ENCODE measurements around the gene SLC25A12. TPM values are rescaled to one million over a fixed set of nuclear protein-coding genes. Genes with fewer than 3 reads are reported as not detected.

The SLC25A12 gene
- total and polyA plus RNA-seq, 2 of the 13 experiments (the other 11 are each of a cell fraction or from before 2014, with no cell fraction given), result 8.1 to 15.9 TPM

DNA sequence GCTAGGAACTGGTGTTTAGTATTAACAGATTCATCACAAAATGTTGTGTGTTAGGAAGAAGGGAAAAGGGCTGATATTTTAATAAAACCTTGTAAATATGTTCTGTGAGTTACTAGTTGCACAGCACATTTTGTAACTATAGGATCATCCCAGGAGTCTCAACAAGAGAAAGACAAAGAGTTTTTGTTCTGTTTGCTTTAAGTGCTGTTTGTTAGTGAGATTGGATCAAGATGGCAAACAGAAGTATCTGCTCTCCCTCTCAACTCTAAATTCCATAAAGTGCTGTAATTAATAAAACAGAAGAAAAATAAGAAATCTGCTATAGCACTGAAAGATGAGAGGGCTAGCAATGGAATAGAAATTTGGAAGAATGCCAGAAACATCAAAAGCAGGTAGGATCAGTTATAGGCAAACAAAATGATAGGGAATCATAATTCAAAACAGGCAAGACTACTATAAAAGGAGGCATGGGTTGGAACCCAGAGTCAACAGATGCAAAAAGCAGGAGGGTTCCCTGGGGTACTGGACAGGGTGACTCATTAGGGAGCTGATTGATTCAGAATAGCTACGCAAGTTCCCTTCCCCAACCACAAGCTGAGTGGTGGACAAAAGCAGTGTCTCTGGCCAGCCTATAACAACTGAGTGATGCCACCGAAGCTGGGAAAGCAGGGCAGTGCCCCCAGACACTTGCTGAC, 131.0 kb downstream of the SLC25A12 start (continued):
- TF ChIP-seq ZBTB7B (CRISPR knock-in tag; IDR thresholded peaks at IDR 0.05) (no peak), FOSL1 (CRISPR knock-in tag; IDR thresholded peaks at IDR 0.05; ENCODE audit: borderline replicate concordance) (no peak), CC2D1A (CRISPR knock-in tag; IDR thresholded peaks at IDR 0.05) (no peak), ZNF782 (CRISPR knock-in tag; IDR thresholded peaks at IDR 0.05; ENCODE audit: borderline replicate concordance) (no peak), RARA (CRISPR knock-in tag; IDR thresholded peaks at IDR 0.05) (no peak), ZNF878 (CRISPR knock-in tag; IDR thresholded peaks at IDR 0.05) (no peak), PAX8 (CRISPR knock-in tag; IDR thresholded peaks at IDR 0.05; ENCODE audit: borderline replicate concordance) (no peak), ZFP36L2 (CRISPR knock-in tag; IDR thresholded peaks at IDR 0.05) (no peak)
- TF ChIP-seq, protein P1, sequence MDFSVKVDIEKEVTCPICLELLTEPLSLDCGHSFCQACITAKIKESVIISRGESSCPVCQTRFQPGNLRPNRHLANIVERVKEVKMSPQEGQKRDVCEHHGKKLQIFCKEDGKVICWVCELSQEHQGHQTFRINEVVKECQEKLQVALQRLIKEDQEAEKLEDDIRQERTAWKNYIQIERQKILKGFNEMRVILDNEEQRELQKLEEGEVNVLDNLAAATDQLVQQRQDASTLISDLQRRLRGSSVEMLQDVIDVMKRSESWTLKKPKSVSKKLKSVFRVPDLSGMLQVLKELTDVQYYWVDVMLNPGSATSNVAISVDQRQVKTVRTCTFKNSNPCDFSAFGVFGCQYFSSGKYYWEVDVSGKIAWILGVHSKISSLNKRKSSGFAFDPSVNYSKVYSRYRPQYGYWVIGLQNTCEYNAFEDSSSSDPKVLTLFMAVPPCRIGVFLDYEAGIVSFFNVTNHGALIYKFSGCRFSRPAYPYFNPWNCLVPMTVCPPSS (IDR thresholded peaks at IDR 0.05), result no peak
- TF ChIP-seq, protein P2, sequence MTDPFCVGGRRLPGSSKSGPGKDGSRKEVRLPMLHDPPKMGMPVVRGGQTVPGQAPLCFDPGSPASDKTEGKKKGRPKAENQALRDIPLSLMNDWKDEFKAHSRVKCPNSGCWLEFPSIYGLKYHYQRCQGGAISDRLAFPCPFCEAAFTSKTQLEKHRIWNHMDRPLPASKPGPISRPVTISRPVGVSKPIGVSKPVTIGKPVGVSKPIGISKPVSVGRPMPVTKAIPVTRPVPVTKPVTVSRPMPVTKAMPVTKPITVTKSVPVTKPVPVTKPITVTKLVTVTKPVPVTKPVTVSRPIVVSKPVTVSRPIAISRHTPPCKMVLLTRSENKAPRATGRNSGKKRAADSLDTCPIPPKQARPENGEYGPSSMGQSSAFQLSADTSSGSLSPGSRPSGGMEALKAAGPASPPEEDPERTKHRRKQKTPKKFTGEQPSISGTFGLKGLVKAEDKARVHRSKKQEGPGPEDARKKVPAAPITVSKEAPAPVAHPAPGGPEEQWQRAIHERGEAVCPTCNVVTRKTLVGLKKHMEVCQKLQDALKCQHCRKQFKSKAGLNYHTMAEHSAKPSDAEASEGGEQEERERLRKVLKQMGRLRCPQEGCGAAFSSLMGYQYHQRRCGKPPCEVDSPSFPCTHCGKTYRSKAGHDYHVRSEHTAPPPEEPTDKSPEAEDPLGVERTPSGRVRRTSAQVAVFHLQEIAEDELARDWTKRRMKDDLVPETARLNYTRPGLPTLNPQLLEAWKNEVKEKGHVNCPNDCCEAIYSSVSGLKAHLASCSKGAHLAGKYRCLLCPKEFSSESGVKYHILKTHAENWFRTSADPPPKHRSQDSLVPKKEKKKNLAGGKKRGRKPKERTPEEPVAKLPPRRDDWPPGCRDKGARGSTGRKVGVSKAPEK (CRISPR knock-in tag; IDR thresholded peaks at IDR 0.05; ENCODE audit: borderline replicate concordance), result no peak
- TF ChIP-seq, protein P3, sequence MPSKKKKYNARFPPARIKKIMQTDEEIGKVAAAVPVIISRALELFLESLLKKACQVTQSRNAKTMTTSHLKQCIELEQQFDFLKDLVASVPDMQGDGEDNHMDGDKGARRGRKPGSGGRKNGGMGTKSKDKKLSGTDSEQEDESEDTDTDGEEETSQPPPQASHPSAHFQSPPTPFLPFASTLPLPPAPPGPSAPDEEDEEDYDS (CRISPR knock-in tag; IDR thresholded peaks at IDR 0.05), result no peak
- TF ChIP-seq, protein P4, sequence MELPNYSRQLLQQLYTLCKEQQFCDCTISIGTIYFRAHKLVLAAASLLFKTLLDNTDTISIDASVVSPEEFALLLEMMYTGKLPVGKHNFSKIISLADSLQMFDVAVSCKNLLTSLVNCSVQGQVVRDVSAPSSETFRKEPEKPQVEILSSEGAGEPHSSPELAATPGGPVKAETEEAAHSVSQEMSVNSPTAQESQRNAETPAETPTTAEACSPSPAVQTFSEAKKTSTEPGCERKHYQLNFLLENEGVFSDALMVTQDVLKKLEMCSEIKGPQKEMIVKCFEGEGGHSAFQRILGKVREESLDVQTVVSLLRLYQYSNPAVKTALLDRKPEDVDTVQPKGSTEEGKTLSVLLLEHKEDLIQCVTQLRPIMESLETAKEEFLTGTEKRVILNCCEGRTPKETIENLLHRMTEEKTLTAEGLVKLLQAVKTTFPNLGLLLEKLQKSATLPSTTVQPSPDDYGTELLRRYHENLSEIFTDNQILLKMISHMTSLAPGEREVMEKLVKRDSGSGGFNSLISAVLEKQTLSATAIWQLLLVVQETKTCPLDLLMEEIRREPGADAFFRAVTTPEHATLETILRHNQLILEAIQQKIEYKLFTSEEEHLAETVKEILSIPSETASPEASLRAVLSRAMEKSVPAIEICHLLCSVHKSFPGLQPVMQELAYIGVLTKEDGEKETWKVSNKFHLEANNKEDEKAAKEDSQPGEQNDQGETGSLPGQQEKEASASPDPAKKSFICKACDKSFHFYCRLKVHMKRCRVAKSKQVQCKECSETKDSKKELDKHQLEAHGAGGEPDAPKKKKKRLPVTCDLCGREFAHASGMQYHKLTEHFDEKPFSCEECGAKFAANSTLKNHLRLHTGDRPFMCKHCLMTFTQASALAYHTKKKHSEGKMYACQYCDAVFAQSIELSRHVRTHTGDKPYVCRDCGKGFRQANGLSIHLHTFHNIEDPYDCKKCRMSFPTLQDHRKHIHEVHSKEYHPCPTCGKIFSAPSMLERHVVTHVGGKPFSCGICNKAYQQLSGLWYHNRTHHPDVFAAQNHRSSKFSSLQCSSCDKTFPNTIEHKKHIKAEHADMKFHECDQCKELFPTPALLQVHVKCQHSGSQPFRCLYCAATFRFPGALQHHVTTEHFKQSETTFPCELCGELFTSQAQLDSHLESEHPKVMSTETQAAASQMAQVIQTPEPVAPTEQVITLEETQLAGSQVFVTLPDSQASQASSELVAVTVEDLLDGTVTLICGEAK (IDR thresholded peaks at IDR 0.05), result no peak
- TF ChIP-seq, protein P4 (CRISPR knock-in tag; IDR thresholded peaks at IDR 0.05), result no peak
- TF ChIP-seq, protein P5, sequence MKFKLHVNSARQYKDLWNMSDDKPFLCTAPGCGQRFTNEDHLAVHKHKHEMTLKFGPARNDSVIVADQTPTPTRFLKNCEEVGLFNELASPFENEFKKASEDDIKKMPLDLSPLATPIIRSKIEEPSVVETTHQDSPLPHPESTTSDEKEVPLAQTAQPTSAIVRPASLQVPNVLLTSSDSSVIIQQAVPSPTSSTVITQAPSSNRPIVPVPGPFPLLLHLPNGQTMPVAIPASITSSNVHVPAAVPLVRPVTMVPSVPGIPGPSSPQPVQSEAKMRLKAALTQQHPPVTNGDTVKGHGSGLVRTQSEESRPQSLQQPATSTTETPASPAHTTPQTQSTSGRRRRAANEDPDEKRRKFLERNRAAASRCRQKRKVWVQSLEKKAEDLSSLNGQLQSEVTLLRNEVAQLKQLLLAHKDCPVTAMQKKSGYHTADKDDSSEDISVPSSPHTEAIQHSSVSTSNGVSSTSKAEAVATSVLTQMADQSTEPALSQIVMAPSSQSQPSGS (CRISPR knock-in tag; IDR thresholded peaks at IDR 0.05), result no peak
